Neural crest cell (in vitro differentiated cells): Measurements from ENCODE around the gene NAV1. TPM values are rescaled to one million over a fixed set of nuclear protein-coding genes. Genes with fewer than 3 reads are reported as not detected.

Experiments used
- DNase-seq: peaks from one replicate; pipeline ENCODE4 v3.0.0; 2021; ENCODE audit warnings: low read depth, mixed read lengths, low spot score
- H3K27ac Mint-ChIP-seq: one replicate; pipeline ENCODE4 v1.8.0; 2021; ENCODE audit warnings: mild to moderate bottlenecking, mixed read lengths; ENCODE audit not compliant: unreplicated experiment
- H3K27me3 Mint-ChIP-seq: 2 replicates; pipeline ENCODE4 v1.8.0; 2021; ENCODE audit warnings: low read depth, mild to moderate bottlenecking, mixed read lengths
- H3K36me3 Mint-ChIP-seq: 2 replicates; pipeline ENCODE4 v1.8.0; 2021; ENCODE audit warnings: low read depth, mild to moderate bottlenecking, mixed read lengths
- H3K4me1 Mint-ChIP-seq: 2 replicates; pipeline ENCODE4 v1.8.0; 2021; ENCODE audit warnings: mixed read lengths
- H3K4me3 Mint-ChIP-seq: one replicate; pipeline ENCODE4 v1.8.0; 2021; ENCODE audit warnings: mild to moderate bottlenecking, mixed read lengths
- H3K9me3 Mint-ChIP-seq: 2 replicates; pipeline ENCODE4 v1.8.0; 2021; ENCODE audit warnings: mixed read lengths
- CTCF ChIP-seq: fragments of 200-600 bp; sonication (generic); conservative IDR thresholded peaks from 2 replicates; pipeline ENCODE4 v1.5.0; 2021; ENCODE audit warnings: antibody characterized with exemption, mild to moderate bottlenecking
- total RNA-seq: library from RNA; stranded (reverse); gene quantifications from 2 replicates; pipeline ENCODE4 v1.2.1, GENCODE V29; 2021

The NAV1 gene
- total RNA-seq, 1 donor from 2014 or later, result 47.3 TPM

- peaks cover 29% of the 10 kb centered on the region for H3K4me1 Mint-ChIP-seq
- no peak overlapping the region for H3K4me3 Mint-ChIP-seq
- no peaks in the 10 kb centered on the region for H3K36me3 Mint-ChIP-seq
Measured at GRCh38 chr1:201510734-201511133, 28.2 kb upstream of the NAV1 start.

GRCh38 chr1:201511396-201511940, 27.5 kb upstream of the NAV1 start:
- no peak for DNase-seq
- peaks cover 3% of the 10 kb centered on the region for H3K27me3 Mint-ChIP-seq
- H3K36me3 Mint-ChIP-seq, result no peaks in the 10 kb centered on the region
- no peak overlapping the region for H3K27ac Mint-ChIP-seq
- H3K4me1 Mint-ChIP-seq, result peaks cover 21% of the 10 kb centered on the region
- no peak for TF ChIP-seq CTCF
- H3K4me3 Mint-ChIP-seq, result no peak overlapping the region
- no peaks in the 10 kb centered on the region for H3K9me3 Mint-ChIP-seq

More at GRCh38 chr1:201510734-201511133, 28.2 kb upstream of the NAV1 start:
- no peak overlapping the region for H3K27ac Mint-ChIP-seq
- no peak for DNase-seq
- no peaks in the 10 kb centered on the region for H3K9me3 Mint-ChIP-seq
- no peak for TF ChIP-seq CTCF
- peaks cover 3% of the 10 kb centered on the region for H3K27me3 Mint-ChIP-seq

DNA sequence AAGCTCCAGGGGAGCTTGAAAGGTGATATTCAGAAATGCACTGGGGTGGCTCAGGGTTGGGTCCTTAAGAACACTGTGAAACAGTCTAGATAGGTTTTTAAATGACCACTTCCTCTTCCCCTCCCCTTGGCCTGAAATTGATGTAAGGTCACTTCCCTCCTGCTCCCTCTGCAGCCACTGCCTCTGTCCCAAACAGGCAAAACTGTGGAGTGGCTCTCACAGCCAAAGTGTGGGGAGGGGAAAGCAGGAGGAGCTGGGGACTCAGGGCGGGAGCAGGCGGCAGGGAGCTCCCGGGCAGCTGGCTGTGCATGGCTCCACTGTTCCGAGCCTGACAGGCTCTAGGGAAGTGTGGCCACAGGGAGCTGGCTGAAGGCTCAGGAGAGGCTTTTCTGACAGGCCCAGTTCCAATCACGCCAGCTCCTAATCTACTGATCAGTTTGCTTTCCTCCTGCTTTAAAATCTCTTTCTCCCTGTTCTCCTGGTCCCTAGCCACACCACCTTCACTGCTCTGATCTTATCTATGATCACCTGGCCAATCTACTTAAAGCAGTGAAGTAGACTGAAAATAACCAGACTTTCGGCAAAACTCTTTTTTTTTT, 26.9 kb upstream of the NAV1 start:
- H3K4me3 Mint-ChIP-seq, result no peak overlapping the region
- peaks cover 3% of the 10 kb centered on the region for H3K27me3 Mint-ChIP-seq
- H3K9me3 Mint-ChIP-seq, result no peaks in the 10 kb centered on the region
- no peaks in the 10 kb centered on the region for H3K36me3 Mint-ChIP-seq
- no peak for DNase-seq
- peak overlapping the region; percentile 29 for H3K27ac Mint-ChIP-seq
- H3K4me1 Mint-ChIP-seq, result peaks cover 21% of the 10 kb centered on the region
- TF ChIP-seq CTCF, result no peak

DNA sequence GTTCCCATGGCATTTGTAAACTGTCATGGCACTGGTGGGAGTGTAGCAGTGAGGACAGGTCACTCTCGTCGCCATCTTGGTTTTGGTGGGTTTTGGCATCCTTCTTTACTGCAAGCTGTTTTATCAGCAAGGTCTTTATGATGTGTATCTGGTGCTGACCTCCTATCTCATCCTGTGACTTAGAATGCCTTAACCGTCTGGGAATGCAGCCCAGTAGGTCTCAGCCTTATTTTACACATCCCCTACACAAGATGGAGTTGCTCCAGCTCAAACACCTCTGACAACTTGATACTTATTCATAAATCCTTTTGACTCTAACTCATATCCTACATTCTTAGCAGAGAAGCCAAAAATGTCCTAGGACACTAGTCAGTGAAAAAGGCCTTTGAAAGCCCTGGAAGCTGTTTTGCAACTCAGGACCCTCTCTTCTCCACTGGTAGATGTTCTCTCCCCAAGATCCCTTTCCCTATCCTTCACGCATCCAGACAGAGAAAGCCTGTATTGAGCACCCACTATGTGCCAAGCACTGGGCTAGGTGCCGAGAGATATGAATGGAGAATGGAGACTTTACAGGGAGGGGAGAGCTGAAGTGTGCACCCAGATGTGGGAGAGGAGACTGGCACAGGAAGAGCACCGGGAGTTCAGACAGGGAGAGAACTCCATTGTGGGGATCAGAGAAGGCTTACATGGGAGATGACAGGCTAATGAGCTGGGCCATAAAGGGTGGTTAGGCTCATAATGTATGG, 25.3 kb upstream of the NAV1 start:
- H3K4me3 Mint-ChIP-seq, result no peak overlapping the region
- no peaks in the 10 kb centered on the region for H3K36me3 Mint-ChIP-seq
- peak overlapping the region; percentile 16 for H3K27ac Mint-ChIP-seq
- no peak for TF ChIP-seq CTCF
- H3K27me3 Mint-ChIP-seq, result peaks cover 3% of the 10 kb centered on the region
- peaks cover 21% of the 10 kb centered on the region for H3K4me1 Mint-ChIP-seq
- no peak for DNase-seq
- no peaks in the 10 kb centered on the region for H3K9me3 Mint-ChIP-seq

DNA sequence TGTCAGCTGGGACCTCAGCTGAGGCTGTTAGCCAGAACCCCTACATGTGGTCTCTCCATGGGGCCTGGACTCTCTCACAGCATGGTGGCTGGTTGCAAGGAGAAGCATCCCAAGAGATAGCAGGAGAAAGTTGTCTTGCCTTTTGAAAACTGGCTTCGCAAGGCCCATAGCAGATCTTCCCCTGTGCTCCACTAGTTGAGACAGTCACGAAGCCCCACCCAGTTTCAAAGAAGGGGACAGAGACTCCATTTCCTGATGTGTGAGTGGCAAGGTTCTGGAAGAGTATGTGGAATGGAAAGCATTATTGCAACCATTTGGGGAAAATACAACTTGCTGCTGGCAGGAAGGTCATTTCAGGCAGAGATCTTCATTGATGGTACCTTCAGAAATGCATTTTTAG, 24.5 kb upstream of the NAV1 start:
- no peak for DNase-seq
- H3K27me3 Mint-ChIP-seq, result peaks cover 3% of the 10 kb centered on the region
- H3K9me3 Mint-ChIP-seq, result no peaks in the 10 kb centered on the region
- no peak overlapping the region for H3K27ac Mint-ChIP-seq
- no peak for TF ChIP-seq CTCF
- H3K4me3 Mint-ChIP-seq, result no peak overlapping the region
- H3K36me3 Mint-ChIP-seq, result no peaks in the 10 kb centered on the region
- H3K4me1 Mint-ChIP-seq, result peaks cover 21% of the 10 kb centered on the region
